NT2/D1 (cell line): ENCODE measurements around the gene MFGE8.
"Not testable (repeated sequence)": the region's sequence is repeated elsewhere in the genome, so short reads cannot be mapped to it uniquely, and the experiment has no call there.

Experiments used
- DNase-seq: peaks from one replicate; pipeline ENCODE4 v3.0.0-alpha.2; 2011; ENCODE audit warnings: low read depth, low spot score
- H3K27me3 ChIP-seq: 2 replicates; pipeline ENCODE4 v1.6.0; 2011; ENCODE audit warnings: mild to moderate bottlenecking; ENCODE audit not compliant: insufficient read length, insufficient read depth
- H3K36me3 ChIP-seq: 2 replicates; pipeline ENCODE4 v1.6.1; 2011; ENCODE audit warnings: mild to moderate bottlenecking, low read length, mixed read lengths; ENCODE audit not compliant: insufficient read depth, insufficient read length
- H3K4me1 ChIP-seq: 2 replicates; pipeline ENCODE4 v1.5.1; 2011; ENCODE audit not compliant: insufficient read depth, insufficient read length
- H3K4me3 ChIP-seq: 2 replicates; pipeline ENCODE4 v1.5.1; 2011; ENCODE audit warnings: low read depth; ENCODE audit not compliant: insufficient read length
- H3K9ac ChIP-seq: 2 replicates; pipeline ENCODE4 v1.6.0; 2011; ENCODE audit warnings: low read depth; ENCODE audit not compliant: insufficient read length
- H3K9me3 ChIP-seq: 2 replicates; pipeline ENCODE4 v1.5.1; 2011; ENCODE audit warnings: mild to moderate bottlenecking, low read length; ENCODE audit not compliant: insufficient read depth
- SUZ12 ChIP-seq: IDR thresholded peaks from 2 replicates; pipeline ENCODE4 v1.6.1; 2011; ENCODE audit not compliant: insufficient read length, insufficient read depth; ENCODE audit errors: extremely low read depth
- YY1 ChIP-seq: IDR thresholded peaks from 2 replicates; pipeline ENCODE4 v1.6.1; 2011; ENCODE audit not compliant: insufficient read length, insufficient read depth
- ZNF274 ChIP-seq: IDR thresholded peaks from 2 replicates; pipeline ENCODE4 v1.6.1; 2011; ENCODE audit warnings: mild to moderate bottlenecking, low read depth, low read length

Gene MFGE8

GRCh38 chr15:88920892-88921435 lies 7.8 kb upstream of the MFGE8 start:
- not testable (repeated sequence) for H3K36me3 ChIP-seq, H3K4me1 ChIP-seq, H3K9ac ChIP-seq, H3K4me3 ChIP-seq, DNase-seq, H3K9me3 ChIP-seq, H3K27me3 ChIP-seq

GRCh38 chr15:88920186-88920891 lies 7.2 kb upstream of the MFGE8 start:
- Histone ChIP-seq H3K36me3 (no peaks in the 10 kb centered on the region), H3K9ac (no peak overlapping the region), H3K27me3 (no peaks in the 10 kb centered on the region), H3K4me3 (no peak overlapping the region), H3K9me3 (no peaks in the 10 kb centered on the region), H3K4me1 (no peaks in the 10 kb centered on the region)
- DNase-seq, result no peak
- no peak for TF ChIP-seq SUZ12
- TF ChIP-seq YY1, result no peak
- TF ChIP-seq ZNF274, result no peak

GRCh38 chr15:88918738-88919137 lies 5.6 kb upstream of the MFGE8 start:
- Histone ChIP-seq H3K27me3 (no peaks in the 10 kb centered on the region), H3K4me1 (no peaks in the 10 kb centered on the region), H3K4me3 (no peak overlapping the region), H3K9ac (no peak overlapping the region), H3K36me3 (no peaks in the 10 kb centered on the region), H3K9me3 (no peaks in the 10 kb centered on the region)
- DNase-seq, result no peak
- TF ChIP-seq YY1 (no peak), SUZ12 (no peak), ZNF274 (no peak)

- no peaks in the 10 kb centered on the region for H3K9me3 ChIP-seq
- TF ChIP-seq SUZ12 (no peak), YY1 (no peak), ZNF274 (no peak)
- H3K4me3 ChIP-seq, result no peak overlapping the region
- no peaks in the 10 kb centered on the region for H3K4me1 ChIP-seq
- H3K27me3 ChIP-seq, result no peaks in the 10 kb centered on the region
- no peak for DNase-seq
- no peak overlapping the region for H3K9ac ChIP-seq
- H3K36me3 ChIP-seq, result no peaks in the 10 kb centered on the region
Observed at GRCh38 chr15:88917760-88918159, 4.6 kb upstream of the MFGE8 start.

- TF ChIP-seq YY1 (no peak), SUZ12 (no peak), ZNF274 (no peak)
Observed at GRCh38 chr15:88915354-88915753, 2.2 kb upstream of the MFGE8 start.

GRCh38 chr15:88913850-88914169 lies 631 bp upstream of the MFGE8 start:
- Histone ChIP-seq H3K9ac (peak overlapping the region; percentile 87), H3K9me3 (no peaks in the 10 kb centered on the region), H3K27me3 (no peaks in the 10 kb centered on the region), H3K36me3 (peaks cover 23% of the 10 kb centered on the region), H3K4me1 (peaks cover 13% of the 10 kb centered on the region), H3K4me3 (peak overlapping the region; percentile 78)
- TF ChIP-seq ZNF274 (no peak), SUZ12 (no peak), YY1 (no peak)
- DNase-seq, result no peak

More at GRCh38 chr15:88915354-88915753, 2.2 kb upstream of the MFGE8 start:
- peaks cover 8% of the 10 kb centered on the region for H3K36me3 ChIP-seq
- H3K4me3 ChIP-seq, result no peak overlapping the region
- H3K4me1 ChIP-seq, result peaks cover 8% of the 10 kb centered on the region
- no peaks in the 10 kb centered on the region for H3K9me3 ChIP-seq
- no peak for DNase-seq
- H3K27me3 ChIP-seq, result no peaks in the 10 kb centered on the region
- H3K9ac ChIP-seq, result no peak overlapping the region

GRCh38 chr15:88912500-88912921 lies 668 bp downstream of the MFGE8 start:
- peak overlapping the region; percentile 78 for H3K4me3 ChIP-seq
- TF ChIP-seq ZNF274 (no peak), SUZ12 (no peak), YY1 (no peak)
- H3K9ac ChIP-seq, result peak overlapping the region; percentile 87
- peaks cover 13% of the 10 kb centered on the region for H3K4me1 ChIP-seq
- peaks cover 36% of the 10 kb centered on the region for H3K36me3 ChIP-seq
- no peaks in the 10 kb centered on the region for H3K9me3 ChIP-seq
- no peaks in the 10 kb centered on the region for H3K27me3 ChIP-seq
- no peak for DNase-seq
